ENCODE results near the gene PARP8.

PARP8 gene

GRCh38 chr5:50846261-50846660, 179.8 kb downstream of the PARP8 start:
- DNase-seq (ENCODE audit: low read depth in 2 of 2): no peak

- DNase-seq (ENCODE audit: low read depth in 2 of 2): no peak
These were observed 183.1 kb downstream of the PARP8 start for GRCh38 chr5:50849554-50849953.

GRCh38 chr5:50853151-50853550, 186.7 kb downstream of the PARP8 start:
- DNase-seq (ENCODE audit: low read depth in 2 of 2): no peak

- no peak for DNase-seq (ENCODE audit: low read depth in 2 of 2)
These were observed 187.6 kb downstream of the PARP8 start for GRCh38 chr5:50854082-50854481.

- no peak for DNase-seq (ENCODE audit: low read depth in 2 of 2)
These were observed 188.6 kb downstream of the PARP8 start for GRCh38 chr5:50855001-50855400.

GRCh38 chr5:50856401-50857119, 190.1 kb downstream of the PARP8 start:
- DNase-seq (ENCODE audit: low read depth in 2 of 2): no peak

- no peak for DNase-seq (ENCODE audit: low read depth in 2 of 2)
These were observed 197.2 kb downstream of the PARP8 start for GRCh38 chr5:50863534-50864170.

GRCh38 chr5:50864466-50864865, 198.0 kb downstream of the PARP8 start:
- DNase-seq (ENCODE audit: low read depth in 2 of 2): no peak

GRCh38 chr5:50866415-50866814, 200.0 kb downstream of the PARP8 start:
- DNase-seq (ENCODE audit: low read depth in 2 of 2): no peak

GRCh38 chr5:50867140-50867539, 200.7 kb downstream of the PARP8 start:
- DNase-seq (ENCODE audit: low read depth in 2 of 2): no peak

- DNase-seq (ENCODE audit: low read depth in 2 of 2): no peak
These were observed 207.3 kb downstream of the PARP8 start for GRCh38 chr5:50873595-50874277.

GRCh38 chr5:50874306-50875001, 208.0 kb downstream of the PARP8 start:
- DNase-seq (ENCODE audit: low read depth in 2 of 2): no peak

- DNase-seq (ENCODE audit: low read depth in 2 of 2): no peak
These were observed 208.5 kb downstream of the PARP8 start for GRCh38 chr5:50875002-50875344.

GRCh38 chr5:50878470-50878869, 212.0 kb downstream of the PARP8 start:
- DNase-seq (ENCODE audit: low read depth in 2 of 2): no peak

- DNase-seq (ENCODE audit: low read depth in 2 of 2): no peak
These were observed 215.0 kb downstream of the PARP8 start for GRCh38 chr5:50881407-50881806.

GRCh38 chr5:50886657-50887345, 220.4 kb downstream of the PARP8 start:
- no peak for DNase-seq (ENCODE audit: low read depth in 2 of 2)

GRCh38 chr5:50887889-50888633, 221.6 kb downstream of the PARP8 start:
- no peak for DNase-seq (ENCODE audit: low read depth in 2 of 2)

- DNase-seq (ENCODE audit: low read depth in 2 of 2): no peak
These were observed 222.3 kb downstream of the PARP8 start for GRCh38 chr5:50888751-50889150.

GRCh38 chr5:50889790-50890189, 223.4 kb downstream of the PARP8 start:
- DNase-seq (ENCODE audit: low read depth in 2 of 2): no peak
